HepG2 (cell line): ENCODE measurements around the gene GNG3. TPM values are rescaled to one million over a fixed set of nuclear protein-coding genes. Genes with fewer than 3 reads are reported as not detected.

Source experiments
- CHD4 ChIP-seq: fragments of 200-600 bp; sonication (generic); IDR thresholded peaks from 2 replicates; pipeline ENCODE4 v1.7.0; 2017; ENCODE audit warnings: mild to moderate bottlenecking, low read length, borderline replicate concordance
- EED ChIP-seq: sonication (generic); formaldehyde crosslinking; IDR thresholded peaks from 2 replicates; pipeline ENCODE4 v1.5.0; 2020; ENCODE audit warnings: mild to moderate bottlenecking, missing genetic modification reagents
- FLYWCH1 ChIP-seq: sonication (generic); formaldehyde crosslinking; IDR thresholded peaks from 2 replicates; pipeline ENCODE4 v1.8.1; 2023; ENCODE audit warnings: mild to moderate bottlenecking, missing genetic modification reagents
- GATAD1 ChIP-seq: IDR thresholded peaks from 2 replicates; pipeline ENCODE4 v1.6.1; 2016; ENCODE audit warnings: missing genetic modification reagents, missing compliant biosample characterization
- GMEB1 ChIP-seq: sonication (generic); formaldehyde crosslinking; IDR thresholded peaks from 2 replicates; pipeline ENCODE4 v1.5.1; 2020; ENCODE audit warnings: missing genetic modification reagents, mild to moderate bottlenecking, borderline replicate concordance
- GMEB2 ChIP-seq: IDR thresholded peaks from 2 replicates; pipeline ENCODE4 v1.6.1; 2016; ENCODE audit warnings: missing biosample characterization, missing genetic modification reagents, low read depth
- HNRNPH1 ChIP-seq: fragments of 200-400 bp; formaldehyde crosslinking; optimal IDR thresholded peaks from 2 replicates; pipeline ENCODE3; 2017; ENCODE audit warnings: mild to moderate bottlenecking, low read depth, low read length
- HNRNPK ChIP-seq: fragments of 200-400 bp; formaldehyde crosslinking; IDR thresholded peaks from 2 replicates; pipeline ENCODE4 v1.6.1; 2018; ENCODE audit warnings: low read length, low read depth, moderate library complexity, mild to moderate bottlenecking; ENCODE audit not compliant: poor library complexity, severe bottlenecking
- ISX ChIP-seq: sonication (generic); formaldehyde crosslinking; conservative IDR thresholded peaks from 2 replicates; pipeline ENCODE4 v1.5.0; 2020; ENCODE audit warnings: missing genetic modification reagents
- KLF6 ChIP-seq: IDR thresholded peaks from 2 replicates; pipeline ENCODE4 v1.8.0; 2016; ENCODE audit warnings: missing biosample characterization, missing genetic modification reagents
- MXD3 ChIP-seq: IDR thresholded peaks from 2 replicates; pipeline ENCODE4 v1.6.1; 2016; ENCODE audit warnings: mild to moderate bottlenecking, missing biosample characterization, missing genetic modification reagents
- PTBP1 ChIP-seq: fragments of 200-400 bp; formaldehyde crosslinking; IDR thresholded peaks from 2 replicates; pipeline ENCODE4 v1.6.1; 2018; ENCODE audit warnings: low read length, low read depth; ENCODE audit not compliant: poor library complexity, severe bottlenecking
- SIN3B ChIP-seq: fragments of 150-350 bp; IDR thresholded peaks from 2 replicates; pipeline ENCODE4 v1.6.1; 2014; ENCODE audit warnings: low read length
- SRY ChIP-seq: sonication (generic); formaldehyde crosslinking; IDR thresholded peaks from 2 replicates; pipeline ENCODE4 v1.8.0; 2022; ENCODE audit warnings: mild to moderate bottlenecking, missing genetic modification reagents
- TEF ChIP-seq: sonication (generic); formaldehyde crosslinking; IDR thresholded peaks from 2 replicates; pipeline ENCODE4 v1.5.0; 2020; ENCODE audit warnings: missing genetic modification reagents
- ZC3H4 ChIP-seq: sonication (generic); formaldehyde crosslinking; IDR thresholded peaks from 2 replicates; pipeline ENCODE4 v1.4.0; 2020; ENCODE audit warnings: missing genetic modification reagents, borderline replicate concordance
- ZNF605 ChIP-seq: sonication (generic); formaldehyde crosslinking; IDR thresholded peaks from 2 replicates; pipeline ENCODE4 v1.8.0; 2022; ENCODE audit warnings: mild to moderate bottlenecking, missing genetic modification reagents
- ZNF687 ChIP-seq: sonication (generic); formaldehyde crosslinking; IDR thresholded peaks from 2 replicates; pipeline ENCODE4 v1.5.1; 2020; ENCODE audit warnings: mild to moderate bottlenecking, missing genetic modification reagents, moderate library complexity
- ZNF709 ChIP-seq: sonication (generic); formaldehyde crosslinking; IDR thresholded peaks from 2 replicates; pipeline ENCODE4 v1.5.0; 2020; ENCODE audit warnings: mild to moderate bottlenecking, missing genetic modification reagents
- ZNF782 ChIP-seq: sonication (generic); formaldehyde crosslinking; IDR thresholded peaks from 2 replicates; pipeline ENCODE4 v1.4.0; 2020; ENCODE audit warnings: missing genetic modification reagents, mild to moderate bottlenecking, borderline replicate concordance
- ZNF788 ChIP-seq: sonication (generic); formaldehyde crosslinking; IDR thresholded peaks from 2 replicates; pipeline ENCODE4 v1.5.0; 2020; ENCODE audit warnings: mild to moderate bottlenecking, missing genetic modification reagents, borderline replicate concordance
- polyA plus RNA-seq, 8 experiments: library from polyadenylated mRNA; depleted of rRNA in 3 of 8; stranded (reverse) in 7 of 8; unstranded in 1 of 8; fragments of >200 nt; fragmentation: Illumina TruSeq in 4 of 8; extraction: Trizol in 4 of 8; gene quantifications; 2 replicates each; pipeline versions ENCODE4 v1.2.1 to v1.2.3, GENCODE V29; 2011 to 2016; ENCODE audit warnings: low read depth in 4 of 8, missing spikeins in 1 of 8, mixed read lengths in 1 of 8; ENCODE audit not compliant: insufficient read depth in 1 of 8
- total RNA-seq, 5 experiments: library from RNA; depleted of rRNA; stranded (reverse); fragments of >200 nt; fragmentation: Illumina TruSeq; extraction: Trizol; gene quantifications; 2 replicates each; pipeline ENCODE4 v1.2.3, GENCODE V29; 2016; ENCODE audit warnings: low read depth in 1 of 5

GNG3 gene
- total and polyA plus RNA-seq, 2 of the 13 experiments (the other 11 are each of a cell fraction or from before 2014, with no cell fraction given), result not detected

- TF ChIP-seq ZNF687 (peak; percentile 52; the same call in 1 of the 2 replicates), CHD4 (no peak), FLYWCH1 (CRISPR knock-in tag) (no peak), SIN3B (no peak), PTBP1 (no peak), GMEB2 (CRISPR knock-in tag) (no peak), GMEB1 (CRISPR knock-in tag) (no peak), HNRNPH1 (no peak), ZNF782 (CRISPR knock-in tag) (no peak), ZNF788 (CRISPR knock-in tag) (0 out of 2 replicates have a peak, but pooled peaks have one; percentile 14), ZNF709 (CRISPR knock-in tag) (0 out of 2 replicates have a peak, but pooled peaks have one; percentile 9), ISX (CRISPR knock-in tag) (0 out of 2 replicates have a peak, but pooled peaks have one; percentile 45), TEF (CRISPR knock-in tag) (no peak), GATAD1 (no peak), MXD3 (CRISPR knock-in tag) (no peak), HNRNPK (no peak), SRY (CRISPR knock-in tag) (peak; percentile 69; the same call in 1 of the 2 replicates), KLF6 (CRISPR knock-in tag) (no peak), ZNF605 (CRISPR knock-in tag) (0 out of 2 replicates have a peak, but pooled peaks have one; percentile 51), EED (CRISPR knock-in tag) (0 out of 2 replicates have a peak, but pooled peaks have one; percentile 30), ZC3H4 (CRISPR knock-in tag) (peak; percentile 67; the same call in 1 of the 2 replicates)
These were observed 41.1 kb upstream of the GNG3 start (continued) for GRCh38 chr11:62666259-62666926.
